AG04450 (cell line): ENCODE results near the gene OR10G7. TPM values are rescaled to one million over a fixed set of nuclear protein-coding genes. Genes with fewer than 3 reads are reported as not detected.
"Not testable (repeated sequence)": the region's sequence is repeated elsewhere in the genome, so short reads cannot be mapped to it uniquely, and the experiment has no call there.

Source experiments
- CTCF ChIA-PET: fragments of 300-600, 350-600 bp; formaldehyde crosslinking; extraction: SDS; loops from one replicate; lab custom pipeline; 2022; ENCODE audit warnings: antibody characterized with exemption, inconsistent platforms; lab: Charles Lee
- POLR2A ChIA-PET: fragments of 350-600 bp; formaldehyde crosslinking; extraction: SDS; loops from one replicate; lab custom pipeline; 2021; ENCODE audit warnings: antibody characterized with exemption, inconsistent platforms; lab: Yijun Ruan, JAX
- DNase-seq: peaks from one replicate; pipeline ENCODE4 v3.0.0-alpha.2; 2011; ENCODE audit warnings: low read depth, low spot score
- H3K27ac ChIP-seq: one replicate; pipeline ENCODE4 v1.5.1; 2012; ENCODE audit warnings: low read depth, low read length, control low read depth
- H3K27me3 ChIP-seq: one replicate; pipeline ENCODE4 v1.6.0; 2012; ENCODE audit warnings: low read length; ENCODE audit not compliant: control insufficient read depth, insufficient read depth
- H3K4me3 ChIP-seq: 2 replicates; pipeline ENCODE4 v1.5.1; 2011; ENCODE audit warnings: mild to moderate bottlenecking, low read depth, low read length, control low read depth
- H3K9me3 ChIP-seq: 2 replicates; pipeline ENCODE4 v1.5.1; 2012; ENCODE audit warnings: low read length; ENCODE audit not compliant: control insufficient read depth, insufficient read depth
- CTCF ChIP-seq: IDR thresholded peaks from 2 replicates; pipeline ENCODE4 v1.5.1; 2011; ENCODE audit warnings: low read depth, low read length, control low read depth, inconsistent platforms
- polyA plus RNA-seq: library from polyadenylated mRNA; depleted of rRNA; stranded (reverse); fragments of >200 nt; gene quantifications from 2 replicates; pipeline ENCODE4 v1.2.3, GENCODE V29; 2011; rRNA removed

OR10G7 gene
- polyA plus RNA-seq, 1 experiment: not detected

GRCh38 chr11:124026498-124026897, 14.6 kb downstream of the OR10G7 start, which contains the start of gene OR10G8:
Gene OR10G8, plus strand, starts transcription at chr11:124026798. Its CDS starts 2,825 bp downstream, at chr11:124029623.
- no peaks in the 10 kb centered on the region for H3K9me3 ChIP-seq
- no peak within 1 kb of the TSS for H3K27ac ChIP-seq
- ChIA-PET CTCF (no interaction called here), POLR2A (no interaction called here)
- no peak within 1 kb of the TSS for H3K4me3 ChIP-seq
- no peak for TF ChIP-seq CTCF
- DNase-seq: no peak
- no peaks in the 10 kb centered on the region for H3K27me3 ChIP-seq

DNA sequence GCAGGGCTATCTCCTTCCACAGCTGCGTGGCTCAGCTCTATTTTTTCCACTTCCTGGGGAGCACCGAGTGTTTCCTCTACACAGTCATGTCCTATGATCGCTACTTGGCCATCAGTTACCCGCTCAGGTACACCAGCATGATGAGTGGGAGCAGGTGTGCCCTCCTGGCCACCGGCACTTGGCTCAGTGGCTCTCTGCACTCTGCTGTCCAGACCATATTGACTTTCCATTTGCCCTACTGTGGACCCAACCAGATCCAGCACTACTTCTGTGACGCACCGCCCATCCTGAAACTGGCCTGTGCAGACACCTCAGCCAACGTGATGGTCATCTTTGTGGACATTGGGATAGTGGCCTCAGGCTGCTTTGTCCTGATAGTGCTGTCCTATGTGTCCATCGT, 25.3 kb downstream of the OR10G7 start:
- POLR2A ChIA-PET, DNase-seq, H3K27ac ChIP-seq, CTCF ChIA-PET, H3K4me3 ChIP-seq, H3K9me3 ChIP-seq, H3K27me3 ChIP-seq: not testable (repeated sequence)

DNA sequence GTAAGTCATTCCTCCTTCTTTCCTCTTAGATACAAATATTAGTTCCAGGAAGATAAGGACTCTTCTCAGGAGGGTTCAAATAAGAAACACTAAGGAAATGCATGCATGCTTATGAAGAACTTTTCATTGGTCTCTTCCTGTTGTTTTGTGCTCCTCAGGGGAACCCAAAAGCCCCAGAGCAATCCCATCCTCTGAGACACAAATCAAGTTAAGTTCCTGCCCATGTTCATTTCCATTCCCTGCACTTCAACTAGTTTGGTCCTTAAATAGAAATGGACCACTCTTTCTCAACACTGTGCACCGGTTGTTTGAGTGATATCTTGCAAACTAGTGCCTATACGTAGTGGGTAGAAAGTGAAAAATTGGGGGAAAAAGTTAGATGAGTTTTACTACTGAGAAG, 28.4 kb downstream of the OR10G7 start, which contains the start of gene OR10G4:
OR10G4 (plus strand) TSS at position 301 of the 400 bp plus-strand sequence. CDS start 2,578 bp downstream, outside the sequence.
- DNase-seq: no peak
- Histone ChIP-seq H3K27me3 (no peaks in the 10 kb centered on the region), H3K27ac (no peak within 1 kb of the TSS), H3K9me3 (no peaks in the 10 kb centered on the region), H3K4me3 (no peak within 1 kb of the TSS)
- no peak for TF ChIP-seq CTCF
- CTCF ChIA-PET: no interaction called here
- POLR2A ChIA-PET: no interaction called here

DNA sequence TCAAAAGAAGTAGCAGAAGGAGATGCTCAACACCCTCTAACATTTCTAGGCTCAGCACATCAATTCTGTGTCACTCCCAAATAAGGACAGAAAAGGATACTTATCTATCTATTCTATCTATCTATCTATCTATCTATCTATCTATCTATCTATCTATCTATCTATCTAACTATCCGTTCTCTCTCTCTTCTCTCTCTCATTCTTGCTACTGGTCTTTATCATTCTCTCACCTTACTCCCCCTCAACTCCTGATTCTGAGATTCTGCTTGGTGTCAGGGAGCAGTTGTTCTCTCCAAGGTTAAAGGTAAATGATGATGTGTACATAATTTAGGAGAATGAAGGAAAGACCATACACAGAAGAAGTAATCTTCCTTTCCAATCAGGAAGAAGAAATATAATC, 46.0 kb downstream of the OR10G7 start, which contains the start of gene OR10G6:
OR10G6 (minus strand) TSS at position 43 of the 400 bp plus-strand sequence; CDS start at position 43, 0 bp downstream.
- no peak within 1 kb of the TSS for H3K4me3 ChIP-seq
- ChIA-PET CTCF (no interaction called here), POLR2A (no interaction called here)
- no peak for DNase-seq
- TF ChIP-seq CTCF: no peak
- no peaks in the 10 kb centered on the region for H3K9me3 ChIP-seq
- no peak within 1 kb of the TSS for H3K27ac ChIP-seq
- H3K27me3 ChIP-seq: no peaks in the 10 kb centered on the region

Other genes starting within 250 kb of the OR10G7 start
- not detected in 2 replicates for gene OR6M1, start 235.0 kb downstream of the OR10G7 start, polyA plus RNA-seq
- gene TMEM225, start 155.7 kb downstream of the OR10G7 start, polyA plus RNA-seq: not detected in 2 replicates
- not detected in 2 replicates for gene OR8D4, start 139.2 kb downstream of the OR10G7 start, polyA plus RNA-seq
- not detected in 2 replicates for gene OR4D5, start 101.7 kb downstream of the OR10G7 start, polyA plus RNA-seq
- gene OR6T1, start 97.5 kb downstream of the OR10G7 start, polyA plus RNA-seq: not detected in 2 replicates
- gene OR10S1, start 63.5 kb downstream of the OR10G7 start, polyA plus RNA-seq: not detected in 2 replicates
- not detected in 2 replicates for gene OR10G6, start 46.2 kb downstream of the OR10G7 start, polyA plus RNA-seq
- not detected in 2 replicates for gene OR10G4, start 28.3 kb downstream of the OR10G7 start, polyA plus RNA-seq
- not detected in 2 replicates for gene OR10G9, start 18.3 kb downstream of the OR10G7 start, polyA plus RNA-seq
- gene OR10G8, start 14.5 kb downstream of the OR10G7 start, polyA plus RNA-seq: not detected in 2 replicates
- 26.9 and 27.9 TPM in 2 replicates for gene VWA5A, start 74.1 kb upstream of the OR10G7 start, polyA plus RNA-seq
- not detected in 2 replicates for gene OR10D3, start 142.0 kb upstream of the OR10G7 start, polyA plus RNA-seq
- gene OR8G1, start 199.8 kb upstream of the OR10G7 start, polyA plus RNA-seq: not detected in 2 replicates
- gene OR8G5, start 215.1 kb upstream of the OR10G7 start, polyA plus RNA-seq: not detected in 2 replicates